PC-3 (cell line): ENCODE data around the gene GABRB3.

Source experiments
- CTCF ChIP-seq: fragments of 300-600 bp; sonication (generic); conservative IDR thresholded peaks from 2 replicates; pipeline ENCODE4 v1.5.1; 2017; ENCODE audit warnings: antibody characterized with exemption, low read depth, mild to moderate bottlenecking, low read length
- EZH2 ChIP-seq: fragments of 300-600 bp; sonication (generic); IDR thresholded peaks from one replicate; pipeline ENCODE4 v1.6.1; 2017; ENCODE audit warnings: antibody characterized with exemption, mild to moderate bottlenecking, low read length; ENCODE audit not compliant: unreplicated experiment
- EZH2phosphoT487 ChIP-seq: fragments of 300-600 bp; sonication (generic); IDR thresholded peaks from 2 replicates; pipeline ENCODE4 v1.6.1; 2018; ENCODE audit warnings: mild to moderate bottlenecking, antibody characterized with exemption, low read length, borderline replicate concordance

DNA sequence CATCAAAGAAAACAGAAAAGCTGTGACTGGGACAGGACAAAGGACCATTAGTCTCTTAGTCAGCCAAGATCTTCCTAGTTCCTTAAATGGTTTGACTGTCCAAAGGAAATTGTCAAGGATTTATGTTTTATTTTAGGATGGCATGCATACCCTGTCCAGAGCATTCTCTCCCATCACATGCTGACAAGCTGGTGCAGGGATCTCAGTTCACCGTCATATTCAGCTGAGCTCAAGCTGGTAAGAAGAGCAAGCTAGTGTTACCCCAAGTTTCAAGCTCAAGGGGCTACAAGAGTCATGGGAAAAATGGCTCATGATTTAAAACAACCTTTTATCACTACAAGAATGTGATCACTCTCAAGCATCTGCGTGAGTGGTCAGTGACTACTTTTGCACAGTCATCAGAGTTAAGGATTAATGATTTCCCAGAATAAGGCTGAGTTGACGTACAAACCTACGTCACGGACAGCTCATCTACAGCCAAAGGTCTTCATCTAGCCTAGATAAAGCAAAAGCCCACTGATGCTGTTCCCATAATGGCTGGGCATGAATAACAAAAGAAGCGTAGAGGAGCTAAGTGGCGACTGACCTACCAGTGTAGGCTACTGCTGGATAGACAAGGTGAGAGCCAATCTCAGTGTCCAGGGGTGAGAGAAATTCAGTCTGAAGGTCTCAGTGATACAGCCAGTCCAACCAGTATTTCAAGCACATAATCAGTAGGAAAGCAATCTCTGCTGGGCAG lies 157.5 kb downstream of the GABRB3 start:
- TF ChIP-seq EZH2phosphoT487 (no peak), CTCF (no peak), EZH2 (no peak)
